Measurements from ENCODE around the gene GLCCI1.

GLCCI1 gene

DNA sequence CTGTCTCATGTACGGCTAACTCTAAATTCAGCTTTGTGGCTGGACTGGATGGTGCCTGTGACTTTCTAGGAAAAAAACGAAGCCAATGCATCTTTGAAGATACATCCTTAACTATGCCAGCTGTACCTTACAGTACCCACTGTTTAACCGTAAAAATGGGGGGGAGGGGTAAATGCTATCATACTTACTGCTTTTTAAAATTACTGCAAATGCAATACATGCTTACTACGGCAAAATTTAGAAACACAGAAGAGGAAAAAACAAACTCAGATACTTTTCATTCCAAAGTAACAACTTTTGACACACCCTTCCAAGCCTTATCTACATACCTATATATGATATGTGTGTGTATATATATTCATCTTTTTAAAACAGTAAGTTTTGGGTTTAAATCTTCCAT lies 20.4 kb upstream of the GLCCI1 start:
- Histone ChIP-seq H3K4me1 (ENCODE audit: low read length) (peaks cover 27% of the 10 kb centered on the region), H3K4me3 (ENCODE audit: low read length) (no peak overlapping the region), H3K79me2 (ENCODE audit: low read length) (no peaks in the 10 kb centered on the region), H3K36me3 (replicated peaks; ENCODE audit: low read depth, low read length) (no peaks in the 10 kb centered on the region), H3K9me3 (ENCODE audit: insufficient read depth, low read length) (no peaks in the 10 kb centered on the region), H3K27ac (ENCODE audit: low read length) (no peak overlapping the region), H2AFZ (ENCODE audit: low read depth, low read length) (no peak overlapping the region), H3K27me3 (ENCODE audit: low read depth, low read length) (no peaks in the 10 kb centered on the region), H3K9ac (ENCODE audit: low read length) (no peak overlapping the region), H4K20me1 (ENCODE audit: insufficient read depth, low read length) (no peaks in the 10 kb centered on the region), H3K4me2 (ENCODE audit: low read length) (no peak overlapping the region)
- TF ChIP-seq CTCF (IDR thresholded peaks at IDR 0.05; ENCODE audit: low read depth, low read length) (no peak), EZH2phosphoT487 (IDR thresholded peaks at IDR 0.05; ENCODE audit: low read depth) (no peak)

GRCh38 chr7:7953806-7954205 lies 14.8 kb upstream of the GLCCI1 start:
- Histone ChIP-seq H3K4me2 (ENCODE audit: low read length) (no peak overlapping the region), H3K79me2 (ENCODE audit: low read length) (no peaks in the 10 kb centered on the region), H3K27me3 (ENCODE audit: low read depth, low read length) (no peaks in the 10 kb centered on the region), H2AFZ (ENCODE audit: low read depth, low read length) (no peak overlapping the region), H3K27ac (ENCODE audit: low read length) (no peak overlapping the region), H4K20me1 (ENCODE audit: insufficient read depth, low read length) (no peaks in the 10 kb centered on the region), H3K4me1 (ENCODE audit: low read length) (no peaks in the 10 kb centered on the region), H3K36me3 (replicated peaks; ENCODE audit: low read depth, low read length) (no peaks in the 10 kb centered on the region), H3K9ac (ENCODE audit: low read length) (no peak overlapping the region), H3K9me3 (ENCODE audit: insufficient read depth, low read length) (no peaks in the 10 kb centered on the region), H3K4me3 (ENCODE audit: low read length) (no peak overlapping the region)
- TF ChIP-seq CTCF (IDR thresholded peaks at IDR 0.05; ENCODE audit: low read depth, low read length) = no peak
- TF ChIP-seq EZH2phosphoT487 (IDR thresholded peaks at IDR 0.05; ENCODE audit: low read depth) = no peak

DNA sequence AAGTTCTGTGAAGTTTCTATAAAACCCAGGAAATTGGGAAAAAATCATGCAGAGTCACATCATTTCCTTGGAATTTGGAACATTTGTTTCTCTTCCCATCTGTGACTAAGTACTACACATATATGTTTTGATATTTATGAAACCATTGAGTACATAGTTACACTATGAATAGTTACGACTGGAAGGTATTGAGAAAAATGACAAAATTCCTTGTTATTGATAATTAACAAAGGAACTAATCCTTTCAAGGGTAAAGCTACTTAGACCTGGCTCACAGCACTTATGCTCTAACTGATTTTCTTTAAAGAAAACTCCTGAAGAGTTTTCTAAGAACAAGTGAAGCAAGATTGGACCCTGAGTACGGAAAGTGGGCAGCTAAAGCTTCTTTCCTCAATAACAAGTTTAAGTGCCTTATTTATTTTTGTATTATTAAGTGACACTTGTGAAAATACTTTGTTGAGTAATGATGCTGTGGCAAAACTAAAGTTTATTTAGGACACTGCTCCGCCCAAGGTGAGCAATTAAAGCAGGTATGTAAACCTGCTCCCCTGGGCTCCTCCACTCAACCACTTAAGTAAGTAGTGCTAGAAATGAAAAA lies 12.0 kb upstream of the GLCCI1 start:
- Histone ChIP-seq H3K9me3 (ENCODE audit: insufficient read depth, low read length) (no peaks in the 10 kb centered on the region), H3K79me2 (ENCODE audit: low read length) (no peaks in the 10 kb centered on the region), H3K4me1 (ENCODE audit: low read length) (peaks cover 19% of the 10 kb centered on the region), H3K27ac (ENCODE audit: low read length) (no peak overlapping the region), H4K20me1 (ENCODE audit: insufficient read depth, low read length) (no peaks in the 10 kb centered on the region), H3K36me3 (replicated peaks; ENCODE audit: low read depth, low read length) (no peaks in the 10 kb centered on the region), H3K27me3 (ENCODE audit: low read depth, low read length) (no peaks in the 10 kb centered on the region), H3K4me2 (ENCODE audit: low read length) (no peak overlapping the region), H3K9ac (ENCODE audit: low read length) (no peak overlapping the region), H3K4me3 (ENCODE audit: low read length) (no peak overlapping the region), H2AFZ (ENCODE audit: low read depth, low read length) (no peak overlapping the region)
- TF ChIP-seq CTCF (IDR thresholded peaks at IDR 0.05; ENCODE audit: low read depth, low read length) (no peak), EZH2phosphoT487 (IDR thresholded peaks at IDR 0.05; ENCODE audit: low read depth) (no peak)

- Histone ChIP-seq H3K9me3 (ENCODE audit: insufficient read depth, low read length) (no peaks in the 10 kb centered on the region), H3K4me2 (ENCODE audit: low read length) (no peak overlapping the region), H3K79me2 (ENCODE audit: low read length) (no peaks in the 10 kb centered on the region), H3K27me3 (ENCODE audit: low read depth, low read length) (no peaks in the 10 kb centered on the region), H3K4me3 (ENCODE audit: low read length) (no peak overlapping the region), H3K9ac (ENCODE audit: low read length) (no peak overlapping the region), H2AFZ (ENCODE audit: low read depth, low read length) (no peak overlapping the region), H3K27ac (ENCODE audit: low read length) (no peak overlapping the region), H3K4me1 (ENCODE audit: low read length) (peaks cover 20% of the 10 kb centered on the region), H3K36me3 (replicated peaks; ENCODE audit: low read depth, low read length) (no peaks in the 10 kb centered on the region), H4K20me1 (ENCODE audit: insufficient read depth, low read length) (no peaks in the 10 kb centered on the region)
- TF ChIP-seq EZH2phosphoT487 (IDR thresholded peaks at IDR 0.05; ENCODE audit: low read depth) = no peak
- no peak for TF ChIP-seq CTCF (IDR thresholded peaks at IDR 0.05; ENCODE audit: low read depth, low read length)
Observed at GRCh38 chr7:7957513-7957912, 11.1 kb upstream of the GLCCI1 start.
